OCI-LY7 (cell line): ENCODE data around the gene FOSB.

ENCODE experiments used
- EZH2phosphoT487 ChIP-seq: fragments of 200-600 bp; sonication (generic); IDR thresholded peaks from 2 replicates; pipeline ENCODE4 v1.6.1; 2018; ENCODE audit warnings: low read depth, borderline replicate concordance, mild to moderate bottlenecking, mixed run types, antibody characterized with exemption, low read length, moderate library complexity, mixed read lengths
- TF ChIP-seq, protein P1 (sequence below): fragments of 200-600 bp; sonication (generic); conservative IDR thresholded peaks from 2 replicates; pipeline ENCODE4 v1.5.1; 2014; ENCODE audit warnings: mild to moderate bottlenecking, antibody characterized with exemption, low read length, moderate library complexity, mixed read lengths

- TF ChIP-seq, protein P1, sequence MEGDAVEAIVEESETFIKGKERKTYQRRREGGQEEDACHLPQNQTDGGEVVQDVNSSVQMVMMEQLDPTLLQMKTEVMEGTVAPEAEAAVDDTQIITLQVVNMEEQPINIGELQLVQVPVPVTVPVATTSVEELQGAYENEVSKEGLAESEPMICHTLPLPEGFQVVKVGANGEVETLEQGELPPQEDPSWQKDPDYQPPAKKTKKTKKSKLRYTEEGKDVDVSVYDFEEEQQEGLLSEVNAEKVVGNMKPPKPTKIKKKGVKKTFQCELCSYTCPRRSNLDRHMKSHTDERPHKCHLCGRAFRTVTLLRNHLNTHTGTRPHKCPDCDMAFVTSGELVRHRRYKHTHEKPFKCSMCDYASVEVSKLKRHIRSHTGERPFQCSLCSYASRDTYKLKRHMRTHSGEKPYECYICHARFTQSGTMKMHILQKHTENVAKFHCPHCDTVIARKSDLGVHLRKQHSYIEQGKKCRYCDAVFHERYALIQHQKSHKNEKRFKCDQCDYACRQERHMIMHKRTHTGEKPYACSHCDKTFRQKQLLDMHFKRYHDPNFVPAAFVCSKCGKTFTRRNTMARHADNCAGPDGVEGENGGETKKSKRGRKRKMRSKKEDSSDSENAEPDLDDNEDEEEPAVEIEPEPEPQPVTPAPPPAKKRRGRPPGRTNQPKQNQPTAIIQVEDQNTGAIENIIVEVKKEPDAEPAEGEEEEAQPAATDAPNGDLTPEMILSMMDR: no peak
- TF ChIP-seq EZH2phosphoT487: no peak
These were observed 40.1 kb downstream of the FOSB start for GRCh38 chr19:45507872-45508416.
